SJCRH30 (cell line): ENCODE data around the gene S100A10. TPM values are rescaled to one million over a fixed set of nuclear protein-coding genes. Genes with fewer than 3 reads are reported as not detected.

Source experiments
- DNase-seq, 2 experiments: peaks; one replicate each; pipeline ENCODE4 v3.0.0-alpha.2; 2015 to 2020
- H3K27ac ChIP-seq: fragments of 250-450 bp; sonication (Bioruptor Pico); 2 replicates; pipeline ENCODE4 v1.5.1; 2020; ENCODE audit warnings: mild to moderate bottlenecking, moderate library complexity
- H3K27me3 ChIP-seq: fragments of 250-450 bp; sonication (Bioruptor Pico); 2 replicates; pipeline ENCODE4 v1.5.1; 2020; ENCODE audit warnings: mild to moderate bottlenecking, moderate library complexity
- H3K36me3 ChIP-seq: fragments of 250-450 bp; sonication (Bioruptor Pico); 2 replicates; pipeline ENCODE4 v1.5.1; 2020; ENCODE audit warnings: mild to moderate bottlenecking, moderate library complexity
- H3K4me1 ChIP-seq: fragments of 250-450 bp; sonication (Bioruptor Pico); 2 replicates; pipeline ENCODE4 v1.5.1; 2020; ENCODE audit warnings: mild to moderate bottlenecking, moderate library complexity
- H3K4me3 ChIP-seq: fragments of 250-450 bp; sonication (Bioruptor Pico); 2 replicates; pipeline ENCODE4 v1.5.1; 2020; ENCODE audit warnings: mild to moderate bottlenecking, moderate library complexity
- H3K9me3 ChIP-seq: fragments of 250-450 bp; sonication (Bioruptor Pico); replicated peaks from 2 replicates; pipeline ENCODE4 v1.5.1; 2020; ENCODE audit warnings: mild to moderate bottlenecking, moderate library complexity
- total RNA-seq: library from RNA; depleted of rRNA; stranded (reverse); fragments of >200 nt; shearing (Covaris generic); gene quantifications from 2 replicates; pipeline ENCODE4 v1.2.3, GENCODE V29; 2014

S100A10 gene
- total RNA-seq, 1 experiment from 2014 or later, result 38.3 TPM

GRCh38 chr1:151970626-151971025, 23.0 kb downstream of the S100A10 start:
- no peaks in the 10 kb centered on the region for H3K9me3 ChIP-seq
- no peak for DNase-seq
- H3K27me3 ChIP-seq, result no peaks in the 10 kb centered on the region; the same call in 1 of the 2 replicates
- no peaks in the 10 kb centered on the region for H3K36me3 ChIP-seq
- no peak overlapping the region for H3K27ac ChIP-seq
- H3K4me1 ChIP-seq, result no peaks in the 10 kb centered on the region
- no peak overlapping the region for H3K4me3 ChIP-seq

GRCh38 chr1:151970128-151970527, 23.5 kb downstream of the S100A10 start:
- no peak overlapping the region for H3K4me3 ChIP-seq
- no peaks in the 10 kb centered on the region for H3K4me1 ChIP-seq
- no peaks in the 10 kb centered on the region for H3K9me3 ChIP-seq
- H3K27ac ChIP-seq, result no peak overlapping the region
- DNase-seq, result no peak
- H3K27me3 ChIP-seq, result no peaks in the 10 kb centered on the region; the same call in 1 of the 2 replicates
- no peaks in the 10 kb centered on the region for H3K36me3 ChIP-seq

GRCh38 chr1:151968791-151969399, 24.8 kb downstream of the S100A10 start:
- Histone ChIP-seq H3K4me1 (no peaks in the 10 kb centered on the region), H3K27me3 (no peaks in the 10 kb centered on the region; the same call in 1 of the 2 replicates), H3K36me3 (no peaks in the 10 kb centered on the region), H3K27ac (no peak overlapping the region), H3K9me3 (no peaks in the 10 kb centered on the region), H3K4me3 (no peak overlapping the region)
- no peak for DNase-seq

- no peak overlapping the region for H3K4me3 ChIP-seq
- H3K27me3 ChIP-seq, result no peaks in the 10 kb centered on the region; the same call in 1 of the 2 replicates
- H3K36me3 ChIP-seq, result no peaks in the 10 kb centered on the region
- peak; percentile 43 to 64 for DNase-seq
- no peak overlapping the region for H3K27ac ChIP-seq
- no peaks in the 10 kb centered on the region for H3K9me3 ChIP-seq
- no peaks in the 10 kb centered on the region for H3K4me1 ChIP-seq
Measured at GRCh38 chr1:151968058-151968457, 25.6 kb downstream of the S100A10 start.

GRCh38 chr1:151967091-151967490, 26.6 kb downstream of the S100A10 start:
- DNase-seq, result no peak
- Histone ChIP-seq H3K9me3 (no peaks in the 10 kb centered on the region), H3K36me3 (no peaks in the 10 kb centered on the region), H3K4me3 (no peak overlapping the region), H3K27me3 (no peaks in the 10 kb centered on the region; the same call in 1 of the 2 replicates), H3K27ac (no peak overlapping the region), H3K4me1 (no peaks in the 10 kb centered on the region)

GRCh38 chr1:151966061-151966460, 27.6 kb downstream of the S100A10 start:
- H3K27me3 ChIP-seq, result no peaks in the 10 kb centered on the region; the same call in 1 of the 2 replicates
- no peaks in the 10 kb centered on the region for H3K4me1 ChIP-seq
- no peaks in the 10 kb centered on the region for H3K36me3 ChIP-seq
- no peaks in the 10 kb centered on the region for H3K9me3 ChIP-seq
- H3K27ac ChIP-seq, result no peak overlapping the region
- no peak for DNase-seq
- H3K4me3 ChIP-seq, result no peak overlapping the region

GRCh38 chr1:151964510-151964909, 29.1 kb downstream of the S100A10 start:
- Histone ChIP-seq H3K27ac (no peak overlapping the region), H3K4me1 (no peaks in the 10 kb centered on the region), H3K36me3 (no peaks in the 10 kb centered on the region), H3K27me3 (no peaks in the 10 kb centered on the region; the same call in 1 of the 2 replicates), H3K4me3 (no peak overlapping the region), H3K9me3 (no peaks in the 10 kb centered on the region)
- DNase-seq, result no peak

GRCh38 chr1:151963288-151963687, 30.4 kb downstream of the S100A10 start:
- Histone ChIP-seq H3K27ac (no peak overlapping the region), H3K36me3 (no peaks in the 10 kb centered on the region), H3K4me1 (no peaks in the 10 kb centered on the region), H3K27me3 (no peaks in the 10 kb centered on the region), H3K9me3 (no peaks in the 10 kb centered on the region), H3K4me3 (no peak overlapping the region)
- DNase-seq, result no peak

- no peaks in the 10 kb centered on the region for H3K36me3 ChIP-seq
- H3K27me3 ChIP-seq, result no peaks in the 10 kb centered on the region
- H3K4me1 ChIP-seq, result no peaks in the 10 kb centered on the region
- no peak overlapping the region for H3K4me3 ChIP-seq
- no peaks in the 10 kb centered on the region for H3K9me3 ChIP-seq
- no peak overlapping the region for H3K27ac ChIP-seq
- no peak for DNase-seq
Measured at GRCh38 chr1:151961833-151962232, 31.8 kb downstream of the S100A10 start.

GRCh38 chr1:151960780-151961513, 32.7 kb downstream of the S100A10 start:
- no peaks in the 10 kb centered on the region for H3K9me3 ChIP-seq
- no peaks in the 10 kb centered on the region for H3K36me3 ChIP-seq
- H3K4me3 ChIP-seq, result no peak overlapping the region
- no peak for DNase-seq
- H3K27me3 ChIP-seq, result no peaks in the 10 kb centered on the region
- no peak overlapping the region for H3K27ac ChIP-seq
- no peaks in the 10 kb centered on the region for H3K4me1 ChIP-seq

- Histone ChIP-seq H3K36me3 (no peaks in the 10 kb centered on the region), H3K9me3 (no peaks in the 10 kb centered on the region), H3K4me3 (no peak overlapping the region), H3K27me3 (no peaks in the 10 kb centered on the region), H3K27ac (no peak overlapping the region), H3K4me1 (no peaks in the 10 kb centered on the region)
- DNase-seq, result no peak
Measured at GRCh38 chr1:151958959-151959358, 34.7 kb downstream of the S100A10 start.

GRCh38 chr1:151956957-151957497, 36.6 kb downstream of the S100A10 start:
- Histone ChIP-seq H3K9me3 (no peaks in the 10 kb centered on the region), H3K36me3 (no peaks in the 10 kb centered on the region), H3K4me3 (no peak overlapping the region), H3K27ac (no peak overlapping the region), H3K4me1 (no peaks in the 10 kb centered on the region), H3K27me3 (peaks cover 5% of the 10 kb centered on the region; the same call in 1 of the 2 replicates)
- DNase-seq, result no peak

GRCh38 chr1:151953409-151954094, 40.1 kb downstream of the S100A10 start:
- no peak overlapping the region for H3K27ac ChIP-seq
- H3K4me3 ChIP-seq, result no peak overlapping the region
- no peaks in the 10 kb centered on the region for H3K36me3 ChIP-seq
- H3K4me1 ChIP-seq, result no peaks in the 10 kb centered on the region
- H3K27me3 ChIP-seq, result peaks cover 5% of the 10 kb centered on the region; the same call in 1 of the 2 replicates
- DNase-seq, result no peak
- H3K9me3 ChIP-seq, result no peaks in the 10 kb centered on the region

- H3K4me3 ChIP-seq, result no peak overlapping the region
- no peaks in the 10 kb centered on the region for H3K36me3 ChIP-seq
- no peak for DNase-seq
- no peak overlapping the region for H3K27ac ChIP-seq
- no peaks in the 10 kb centered on the region for H3K4me1 ChIP-seq
- H3K27me3 ChIP-seq, result peaks cover 5% of the 10 kb centered on the region; the same call in 1 of the 2 replicates
- no peaks in the 10 kb centered on the region for H3K9me3 ChIP-seq
Measured at GRCh38 chr1:151952811-151953210, 40.8 kb downstream of the S100A10 start.
